MM.1S (cell line): ENCODE results near the gene NINJ1.

Experiments
- DNase-seq: peaks from one replicate; pipeline ENCODE4 v3.0.0-alpha.2; 2015
- H2AFZ ChIP-seq: fragments of 300-600 bp; sonication (generic); 2 replicates; pipeline ENCODE4 v1.6.0; 2016; ENCODE audit warnings: antibody characterized with exemption, low read length
- H3F3A ChIP-seq: fragments of 300-600 bp; sonication (generic); 2 replicates; pipeline ENCODE4 v1.6.1; 2016; ENCODE audit warnings: mild to moderate bottlenecking, antibody characterized with exemption, low read length, moderate library complexity, mixed read lengths; ENCODE audit not compliant: insufficient read depth
- H3K27ac ChIP-seq: fragments of 300-600 bp; sonication (generic); 2 replicates; pipeline ENCODE4 v1.5.1; 2016; ENCODE audit warnings: mild to moderate bottlenecking, low read length
- H3K27me3 ChIP-seq: fragments of 300-600 bp; sonication (generic); replicated peaks from 2 replicates; pipeline ENCODE4 v1.6.0; 2016; ENCODE audit warnings: low read length; ENCODE audit not compliant: insufficient read depth
- H3K36me3 ChIP-seq: fragments of 300-600 bp; sonication (generic); replicated peaks from 2 replicates; pipeline ENCODE4 v1.6.1; 2016; ENCODE audit warnings: mild to moderate bottlenecking, low read length, mixed read lengths; ENCODE audit not compliant: insufficient read depth
- H3K4me1 ChIP-seq: fragments of 300-600 bp; sonication (generic); 2 replicates; pipeline ENCODE4 v1.6.1; 2016; ENCODE audit warnings: low read length, mixed read lengths
- H3K4me2 ChIP-seq: fragments of 300-600 bp; sonication (generic); 2 replicates; pipeline ENCODE4 v1.6.0; 2016; ENCODE audit warnings: low read depth, low read length
- H3K4me3 ChIP-seq: fragments of 300-600 bp; sonication (generic); 2 replicates; pipeline ENCODE4 v1.5.1; 2016; ENCODE audit warnings: low read length, mixed read lengths
- H3K79me2 ChIP-seq: fragments of 300-600 bp; sonication (generic); 2 replicates; pipeline ENCODE4 v1.6.1; 2016; ENCODE audit warnings: mixed run types, low read length, mixed read lengths
- H3K9ac ChIP-seq: fragments of 300-600 bp; sonication (generic); 2 replicates; pipeline ENCODE4 v1.6.1; 2016; ENCODE audit warnings: low read length, mixed read lengths
- H3K9me2 ChIP-seq: fragments of 300-600 bp; sonication (generic); replicated peaks from 2 replicates; pipeline ENCODE4 v1.6.1; 2016; ENCODE audit warnings: mild to moderate bottlenecking, low read length, mixed read lengths; ENCODE audit not compliant: insufficient read depth
- H3K9me3 ChIP-seq: fragments of 300-600 bp; sonication (generic); replicated peaks from 2 replicates; pipeline ENCODE4 v1.6.1; 2016; ENCODE audit warnings: mild to moderate bottlenecking, low read length, mixed read lengths; ENCODE audit not compliant: insufficient read depth
- H4K20me1 ChIP-seq: fragments of 300-600 bp; sonication (generic); 2 replicates; pipeline ENCODE4 v1.6.1; 2016; ENCODE audit warnings: mild to moderate bottlenecking, low read length, moderate library complexity, mixed read lengths; ENCODE audit not compliant: insufficient read depth
- CTCF ChIP-seq: fragments of 300-600 bp; sonication (generic); IDR thresholded peaks from 2 replicates; pipeline ENCODE4 v1.5.1; 2016; ENCODE audit warnings: antibody characterized with exemption, low read length, mixed read lengths
- EZH2 ChIP-seq: fragments of 300-600 bp; sonication (generic); optimal IDR thresholded peaks from 2 replicates; pipeline ENCODE3; 2017; ENCODE audit warnings: low read depth, mild to moderate bottlenecking, antibody characterized with exemption, low read length, mixed read lengths
- EZH2phosphoT487 ChIP-seq: fragments of 300-600 bp; sonication (generic); IDR thresholded peaks from 2 replicates; pipeline ENCODE4 v1.6.1; 2018; ENCODE audit warnings: antibody characterized with exemption, low read length

The NINJ1 gene

GRCh38 chr9:93096131-93096802, 37.8 kb downstream of the NINJ1 start, which contains the start of gene CARD19:
Gene CARD19, plus strand, starts transcription at chr9:93096217. Its CDS starts 129 bp downstream, at chr9:93096346.
- Histone ChIP-seq H4K20me1 (no peaks in the 10 kb centered on the region), H3F3A (peaks cover 25% of the 10 kb centered on the region), H3K36me3 (no peaks in the 10 kb centered on the region), H3K27ac (peak within 1 kb of the TSS; percentile 98), H3K4me3 (peak within 1 kb of the TSS; percentile 97), H3K4me1 (peaks cover 34% of the 10 kb centered on the region), H3K9me3 (no peaks in the 10 kb centered on the region), H3K4me2 (peak within 1 kb of the TSS; percentile 89), H3K9ac (peak within 1 kb of the TSS; percentile 93), H3K27me3 (no peaks in the 10 kb centered on the region), H3K79me2 (peaks cover 49% of the 10 kb centered on the region), H3K9me2 (no peaks in the 10 kb centered on the region), H2AFZ (peak within 1 kb of the TSS; percentile 80)
- DNase-seq, result peak; percentile 48
- no peak for TF ChIP-seq EZH2
- no peak for TF ChIP-seq EZH2phosphoT487
- no peak for TF ChIP-seq CTCF

- H3K4me1 ChIP-seq, result peaks cover 34% of the 10 kb centered on the region
- no peaks in the 10 kb centered on the region for H3K36me3 ChIP-seq
- no peaks in the 10 kb centered on the region for H3K9me2 ChIP-seq
- peak overlapping the region; percentile 98 for H3K27ac ChIP-seq
- peak overlapping the region; percentile 26; the same call in 1 of the 2 replicates for H2AFZ ChIP-seq
- H3K4me2 ChIP-seq, result peak overlapping the region; percentile 86
- DNase-seq, result peak; percentile 99
- peaks cover 42% of the 10 kb centered on the region for H3K79me2 ChIP-seq
- TF ChIP-seq EZH2phosphoT487 (no peak), EZH2 (no peak), CTCF (no peak)
- no peaks in the 10 kb centered on the region for H3K9me3 ChIP-seq
- peak overlapping the region; percentile 93 for H3K9ac ChIP-seq
- H3K27me3 ChIP-seq, result no peaks in the 10 kb centered on the region
- H3K4me3 ChIP-seq, result peak overlapping the region; percentile 63
- no peaks in the 10 kb centered on the region for H4K20me1 ChIP-seq
- peaks cover 25% of the 10 kb centered on the region for H3F3A ChIP-seq
These were observed 38.6 kb downstream of the NINJ1 start for GRCh38 chr9:93095205-93096130.

- peaks cover 34% of the 10 kb centered on the region for H3K4me1 ChIP-seq
- no peaks in the 10 kb centered on the region for H3K9me2 ChIP-seq
- H3F3A ChIP-seq, result peaks cover 25% of the 10 kb centered on the region
- peak overlapping the region; percentile 63 for H3K4me3 ChIP-seq
- DNase-seq, result peak; percentile 36
- peak overlapping the region; percentile 86 for H3K4me2 ChIP-seq
- peak overlapping the region; percentile 98 for H3K27ac ChIP-seq
- H3K9ac ChIP-seq, result peak overlapping the region; percentile 93
- no peaks in the 10 kb centered on the region for H4K20me1 ChIP-seq
- TF ChIP-seq EZH2 (no peak), EZH2phosphoT487 (no peak), CTCF (no peak)
- no peaks in the 10 kb centered on the region for H3K36me3 ChIP-seq
- H3K79me2 ChIP-seq, result peaks cover 34% of the 10 kb centered on the region
- H3K9me3 ChIP-seq, result no peaks in the 10 kb centered on the region
- H3K27me3 ChIP-seq, result no peaks in the 10 kb centered on the region
- peak overlapping the region; percentile 79; the same call in 1 of the 2 replicates for H2AFZ ChIP-seq
These were observed 39.3 kb downstream of the NINJ1 start for GRCh38 chr9:93094658-93095204.
